GM04504 (cell line): ENCODE data around the gene B3GNT9.

Experiments used
- DNase-seq: peaks from one replicate; pipeline ENCODE4 v3.0.0-alpha.2; 2012; ENCODE audit warnings: low read depth

Gene B3GNT9

GRCh38 chr16:67112591-67113399, 38.0 kb downstream of the B3GNT9 start:
- DNase-seq: no peak

- DNase-seq: no peak
These were observed 38.8 kb downstream of the B3GNT9 start for GRCh38 chr16:67111951-67112444.

GRCh38 chr16:67109407-67110135, 41.2 kb downstream of the B3GNT9 start, which contains the start of gene PHAF1:
PHAF1 (plus strand) TSS chr16:67109941; CDS start chr16:67110176, 235 bp downstream.
- DNase-seq: peak; percentile 75

GRCh38 chr16:67108931-67109406, 41.8 kb downstream of the B3GNT9 start:
- DNase-seq: no peak

GRCh38 chr16:67108489-67108888, 42.3 kb downstream of the B3GNT9 start:
- no peak for DNase-seq

GRCh38 chr16:67105881-67106280, 44.9 kb downstream of the B3GNT9 start:
- no peak for DNase-seq

GRCh38 chr16:67105246-67105645, 45.6 kb downstream of the B3GNT9 start:
- DNase-seq: no peak

- DNase-seq: no peak
These were observed 46.0 kb downstream of the B3GNT9 start for GRCh38 chr16:67104845-67105244.

GRCh38 chr16:67104061-67104460, 46.7 kb downstream of the B3GNT9 start:
- no peak for DNase-seq

GRCh38 chr16:67101311-67102082, 49.3 kb downstream of the B3GNT9 start:
- DNase-seq: peak; percentile 56

- no peak for DNase-seq
These were observed 50.1 kb downstream of the B3GNT9 start for GRCh38 chr16:67100569-67101310.

GRCh38 chr16:67098599-67098998, 52.2 kb downstream of the B3GNT9 start:
- no peak for DNase-seq
